ENCODE measurements around the gene FOXP4. TPM values are rescaled to one million over a fixed set of nuclear protein-coding genes. Genes with fewer than 3 reads are reported as not detected.

The FOXP4 gene
- total RNA-seq, 1 experiment from 2014 or later: 32.3 TPM

DNA sequence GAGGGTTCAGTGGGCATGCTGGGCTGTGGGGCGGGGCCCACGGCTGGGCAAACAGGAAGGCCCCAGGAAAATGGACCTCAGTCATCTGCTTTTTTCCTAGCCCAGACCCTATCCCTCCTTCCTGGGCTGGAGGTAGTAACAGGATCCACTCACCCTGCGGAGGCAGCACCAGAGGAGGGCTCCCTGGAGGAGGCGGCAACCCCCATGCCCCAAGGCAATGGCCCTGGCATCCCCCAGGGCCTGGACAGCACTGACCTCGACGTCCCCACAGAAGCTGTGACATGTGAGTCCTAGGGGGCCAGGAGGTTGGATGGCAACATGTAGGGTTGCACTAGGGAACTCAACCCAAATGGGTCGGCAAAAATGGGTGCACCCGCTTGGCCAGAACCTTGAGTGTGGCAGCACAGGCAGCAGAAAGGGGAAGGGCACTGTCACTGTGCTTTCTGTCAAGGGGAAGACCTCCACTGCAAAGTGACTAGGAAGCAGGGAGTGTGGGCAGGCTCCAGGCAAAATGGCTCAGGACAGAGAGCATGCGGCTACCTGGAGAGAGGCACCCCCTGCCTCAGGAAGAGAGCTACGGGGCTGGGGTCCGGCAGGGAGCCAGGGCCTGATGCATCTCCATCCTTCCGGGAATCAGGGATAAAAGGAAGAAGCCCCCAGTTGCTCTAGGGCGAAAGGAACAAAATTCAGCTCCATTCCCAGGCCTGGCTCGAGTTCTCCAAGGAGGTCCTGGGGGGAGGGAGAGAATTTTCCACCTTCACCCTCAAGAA is 100.0 kb downstream of the FOXP4 start:
- Histone ChIP-seq H3K27me3 (ENCODE audit: insufficient read depth, low read length) (no peaks in the 10 kb centered on the region), H3K36me3 (ENCODE audit: control insufficient read depth in 1 of 2, insufficient read depth in 2 of 2, low read length in 2 of 2) (peaks cover 5 to 11% of the 10 kb centered on the region in 2 experiments; a peak in 2 of 4 replicates), H3K79me2 (ENCODE audit: insufficient read depth, low read length) (no peaks in the 10 kb centered on the region), H3K4me3 (replicated peaks in 1 of 2; ENCODE audit: low read depth in 1 of 2, low read length in 2 of 2) (no peak overlapping the region), H2AFZ (ENCODE audit: low read depth, low read length, poor library complexity, severe bottlenecking) (no peak overlapping the region), H3K4me1 (ENCODE audit: control insufficient read depth in 1 of 2, insufficient read depth in 2 of 2, low read length in 2 of 2) (peaks cover 11 to 16% of the 10 kb centered on the region in 2 experiments), H3K27ac (ENCODE audit: low read depth, low read length) (no peak overlapping the region), H3K9me3 (ENCODE audit: control insufficient read depth in 1 of 2, insufficient read depth in 1 of 2, low read depth in 1 of 2, low read length in 2 of 2) (no peaks in the 10 kb centered on the region), H3K9ac (ENCODE audit: low read length) (no peak overlapping the region), H3K9me2 (ENCODE audit: insufficient read depth) (no peaks in the 10 kb centered on the region), H4K20me1 (ENCODE audit: insufficient read depth) (no peaks in the 10 kb centered on the region), H3K4me2 (ENCODE audit: low read length) (no peak overlapping the region)
- no TSS peak for BruUV-seq (replicated peaks)
- ChIA-PET RAD21 (ENCODE audit: low non-redundant PET in 1 of 2, low total read pairs in 2 of 2, uncharacterized antibody in 2 of 2, unreplicated experiment in 2 of 2) (no interaction called here), CTCF (no interaction called here), POLR2A (no interaction called here)
- DNase-seq (ENCODE audit: low read depth, low spot score): no peak
- ATAC-seq: no peak
- intact Hi-C loops (cut with micrococcal nuclease): no loop called here
- no peak for TF ChIP-seq SRF (IDR thresholded peaks at IDR 0.05; ENCODE audit: low read depth)
- no peak for TF ChIP-seq CBX3 (IDR thresholded peaks at IDR 0.05; ENCODE audit: low read depth)
- no peak for TF ChIP-seq EZH2 (IDR thresholded peaks at IDR 0.05)
- no peak for TF ChIP-seq FOSL1 (IDR thresholded peaks at IDR 0.05; ENCODE audit: low read depth)
- no peak for TF ChIP-seq SIN3A (IDR thresholded peaks at IDR 0.05; ENCODE audit: low read depth)

- no peak for ATAC-seq
- intact Hi-C loops (cut with micrococcal nuclease): no loop called here
- H3K4me3 ChIP-seq (replicated peaks in 1 of 2; ENCODE audit: low read depth in 1 of 2, low read length in 2 of 2): no peak overlapping the region
- no peaks in the 10 kb centered on the region for H4K20me1 ChIP-seq (ENCODE audit: insufficient read depth)
- no peak overlapping the region for H3K4me2 ChIP-seq (ENCODE audit: low read length)
- no TSS peak for BruUV-seq (replicated peaks)
- no peak overlapping the region for H2AFZ ChIP-seq (ENCODE audit: low read depth, low read length, poor library complexity, severe bottlenecking)
- H3K27me3 ChIP-seq (ENCODE audit: insufficient read depth, low read length): no peaks in the 10 kb centered on the region
- H3K27ac ChIP-seq (ENCODE audit: low read depth, low read length): no peak overlapping the region
- H3K9ac ChIP-seq (ENCODE audit: low read length): no peak overlapping the region
- TF ChIP-seq SIN3A (IDR thresholded peaks at IDR 0.05; ENCODE audit: low read depth) (no peak), FOSL1 (IDR thresholded peaks at IDR 0.05; ENCODE audit: low read depth) (no peak), TCF7L2 (IDR thresholded peaks at IDR 0.05; ENCODE audit: borderline replicate concordance, extremely low read depth, insufficient read depth, insufficient read length) (no peak), CEBPB (IDR thresholded peaks at IDR 0.05; ENCODE audit: low read depth) (no peak), CBX3 (IDR thresholded peaks at IDR 0.05; ENCODE audit: low read depth) (no peak), SRF (IDR thresholded peaks at IDR 0.05; ENCODE audit: low read depth) (no peak), RAD21 (IDR thresholded peaks at IDR 0.05; ENCODE audit: low read depth) (no peak), EZH2 (IDR thresholded peaks at IDR 0.05) (no peak), EZH2phosphoT487 (IDR thresholded peaks at IDR 0.05; ENCODE audit: borderline replicate concordance) (no peak), YY1 (IDR thresholded peaks at IDR 0.05; ENCODE audit: extremely low read depth, insufficient replicate concordance, low read depth, low read length) (no peak)
- H3K9me3 ChIP-seq (ENCODE audit: control insufficient read depth in 1 of 2, insufficient read depth in 1 of 2, low read depth in 1 of 2, low read length in 2 of 2): no peaks in the 10 kb centered on the region
- H3K4me1 ChIP-seq (ENCODE audit: control insufficient read depth in 1 of 2, insufficient read depth in 2 of 2, low read length in 2 of 2): peaks cover 11 to 16% of the 10 kb centered on the region in 2 experiments
- ChIA-PET RAD21 (ENCODE audit: low non-redundant PET in 1 of 2, low total read pairs in 2 of 2, uncharacterized antibody in 2 of 2, unreplicated experiment in 2 of 2) (no interaction called here), POLR2A (no interaction called here), CTCF (no interaction called here)
- H3K36me3 ChIP-seq (ENCODE audit: control insufficient read depth in 1 of 2, insufficient read depth in 2 of 2, low read length in 2 of 2): peaks cover 5 to 11% of the 10 kb centered on the region in 2 experiments; a peak in 2 of 4 replicates
- no peak for DNase-seq (ENCODE audit: low read depth, low spot score)
- H3K79me2 ChIP-seq (ENCODE audit: insufficient read depth, low read length): no peaks in the 10 kb centered on the region
- H3K9me2 ChIP-seq (ENCODE audit: insufficient read depth): no peaks in the 10 kb centered on the region
Observed at GRCh38 chr6:41647061-41647511, 100.9 kb downstream of the FOXP4 start.

Measured in HCT116 (cell line).